PFSK-1 (cell line): ENCODE results near the gene GAMT.

ENCODE experiments used
- FOXP2 ChIP-seq: optimal IDR thresholded peaks from 2 replicates; pipeline ENCODE3; 2011; ENCODE audit warnings: borderline replicate concordance, control low read depth, inconsistent platforms; ENCODE audit not compliant: insufficient read depth; ENCODE audit errors: extremely low read length, extremely low read depth
- POLR2AphosphoS5 ChIP-seq: IDR thresholded peaks from 2 replicates; pipeline ENCODE4 v1.6.1; 2012; ENCODE audit warnings: low read depth, mild to moderate bottlenecking, control low read depth, low read length, moderate library complexity
- SIN3A ChIP-seq: IDR thresholded peaks from 2 replicates; pipeline ENCODE4 v1.6.1; 2012; ENCODE audit warnings: mild to moderate bottlenecking, low read length, moderate library complexity, borderline replicate concordance; ENCODE audit not compliant: insufficient read depth
- TAF1 ChIP-seq: IDR thresholded peaks from 2 replicates; pipeline ENCODE4 v1.6.1; 2012; ENCODE audit warnings: low read length, control low read depth, borderline replicate concordance; ENCODE audit not compliant: insufficient read depth
- TF ChIP-seq, protein P1 (sequence below), 2 experiments: IDR thresholded peaks; 2 replicates each; pipeline versions ENCODE4 v1.6.1 to v1.8.0; 2011 to 2012; ENCODE audit warnings: low read depth in 2 of 2, low read length in 2 of 2, control low read depth in 1 of 2, inconsistent platforms in 1 of 2, mild to moderate bottlenecking in 1 of 2, moderate library complexity in 1 of 2; ENCODE audit not compliant: insufficient read depth in 1 of 2

The GAMT gene

GRCh38 chr19:1397838-1398237 is 3.5 kb downstream of the GAMT start:
- TF ChIP-seq FOXP2 (no peak), TAF1 (no peak), SIN3A (no peak), POLR2AphosphoS5 (no peak)
- TF ChIP-seq, protein P1, sequence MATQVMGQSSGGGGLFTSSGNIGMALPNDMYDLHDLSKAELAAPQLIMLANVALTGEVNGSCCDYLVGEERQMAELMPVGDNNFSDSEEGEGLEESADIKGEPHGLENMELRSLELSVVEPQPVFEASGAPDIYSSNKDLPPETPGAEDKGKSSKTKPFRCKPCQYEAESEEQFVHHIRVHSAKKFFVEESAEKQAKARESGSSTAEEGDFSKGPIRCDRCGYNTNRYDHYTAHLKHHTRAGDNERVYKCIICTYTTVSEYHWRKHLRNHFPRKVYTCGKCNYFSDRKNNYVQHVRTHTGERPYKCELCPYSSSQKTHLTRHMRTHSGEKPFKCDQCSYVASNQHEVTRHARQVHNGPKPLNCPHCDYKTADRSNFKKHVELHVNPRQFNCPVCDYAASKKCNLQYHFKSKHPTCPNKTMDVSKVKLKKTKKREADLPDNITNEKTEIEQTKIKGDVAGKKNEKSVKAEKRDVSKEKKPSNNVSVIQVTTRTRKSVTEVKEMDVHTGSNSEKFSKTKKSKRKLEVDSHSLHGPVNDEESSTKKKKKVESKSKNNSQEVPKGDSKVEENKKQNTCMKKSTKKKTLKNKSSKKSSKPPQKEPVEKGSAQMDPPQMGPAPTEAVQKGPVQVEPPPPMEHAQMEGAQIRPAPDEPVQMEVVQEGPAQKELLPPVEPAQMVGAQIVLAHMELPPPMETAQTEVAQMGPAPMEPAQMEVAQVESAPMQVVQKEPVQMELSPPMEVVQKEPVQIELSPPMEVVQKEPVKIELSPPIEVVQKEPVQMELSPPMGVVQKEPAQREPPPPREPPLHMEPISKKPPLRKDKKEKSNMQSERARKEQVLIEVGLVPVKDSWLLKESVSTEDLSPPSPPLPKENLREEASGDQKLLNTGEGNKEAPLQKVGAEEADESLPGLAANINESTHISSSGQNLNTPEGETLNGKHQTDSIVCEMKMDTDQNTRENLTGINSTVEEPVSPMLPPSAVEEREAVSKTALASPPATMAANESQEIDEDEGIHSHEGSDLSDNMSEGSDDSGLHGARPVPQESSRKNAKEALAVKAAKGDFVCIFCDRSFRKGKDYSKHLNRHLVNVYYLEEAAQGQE (IDR thresholded peaks at IDR 0.05; ENCODE audit: insufficient read depth in 1 of 2, low read depth in 2 of 2, low read length in 2 of 2) = no peak

- TF ChIP-seq POLR2AphosphoS5 (peak; percentile 47), SIN3A (no peak)
These were observed 4.3 kb downstream of the GAMT start for GRCh38 chr19:1396768-1397679.

DNA sequence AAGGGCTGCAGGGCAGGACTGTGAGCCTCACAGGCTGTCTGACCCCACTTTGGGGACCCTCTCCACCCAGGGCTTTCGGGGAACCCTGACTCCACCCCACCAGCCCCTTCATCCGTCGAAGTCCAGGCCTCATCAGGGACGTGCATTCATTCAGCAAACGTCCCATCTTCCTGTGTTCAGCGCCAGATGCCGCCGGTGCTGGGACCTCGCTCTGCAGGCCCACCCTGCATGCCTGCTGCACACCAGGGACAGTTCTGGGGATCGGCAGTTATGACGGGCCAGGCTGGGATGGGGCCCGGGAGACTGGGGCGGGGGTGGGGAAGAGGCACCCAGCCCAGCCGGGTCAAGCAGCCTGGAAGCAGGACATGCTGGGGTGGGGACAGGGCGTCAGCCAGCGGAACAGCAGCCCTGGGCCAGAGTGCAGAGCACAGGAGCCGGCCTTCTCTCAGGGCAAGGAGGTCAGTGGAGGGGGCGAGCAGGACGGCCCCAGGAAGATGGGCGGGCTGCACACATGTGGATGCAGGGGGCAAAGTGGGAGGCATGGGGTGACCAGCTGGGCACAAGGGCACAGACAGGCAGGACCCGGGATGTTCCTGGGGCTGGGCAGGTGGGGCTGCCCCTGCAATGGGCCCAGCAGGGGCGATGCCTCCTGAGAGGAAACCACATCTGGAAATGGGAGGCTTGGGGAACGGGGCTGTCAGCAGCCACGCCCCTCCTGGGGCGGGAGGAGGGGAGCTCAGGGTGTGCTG is 5.1 kb downstream of the GAMT start:
- TF ChIP-seq FOXP2 = no peak
- no peak for TF ChIP-seq TAF1
- TF ChIP-seq POLR2AphosphoS5 = no peak
- 0 out of 2 replicates have a peak, but pooled peaks have one; percentile 24 for TF ChIP-seq SIN3A

- TF ChIP-seq SIN3A (0 out of 2 replicates have a peak, but pooled peaks have one; percentile 13), TAF1 (no peak), POLR2AphosphoS5 (no peak)
These were observed 5.9 kb downstream of the GAMT start for GRCh38 chr19:1395194-1396018.

GRCh38 chr19:1394252-1395193 is 6.8 kb downstream of the GAMT start:
- no peak for TF ChIP-seq POLR2AphosphoS5
- TF ChIP-seq, protein P1 (IDR thresholded peaks at IDR 0.05; ENCODE audit: insufficient read depth in 1 of 2, low read depth in 2 of 2, low read length in 2 of 2) = no peak

DNA sequence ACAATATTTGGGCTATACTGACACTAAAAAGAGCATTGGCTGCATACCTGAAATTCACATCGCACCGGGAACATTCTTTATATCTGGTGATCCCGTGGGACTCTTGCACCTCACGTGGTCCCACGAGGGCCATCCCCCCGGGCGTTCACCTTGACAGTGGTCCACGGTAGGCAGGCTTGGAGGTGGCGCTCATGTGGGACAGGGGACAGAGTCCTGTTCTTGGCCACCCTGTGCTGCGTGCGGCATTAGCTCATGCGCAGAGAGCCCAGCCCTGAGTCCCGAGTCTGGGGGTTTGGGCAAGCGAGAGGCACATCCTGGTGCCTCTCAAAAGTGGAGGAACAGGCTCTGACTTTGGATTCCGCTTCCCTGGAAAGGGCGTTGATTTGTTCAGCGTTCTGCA is 7.5 kb downstream of the GAMT start:
- TF ChIP-seq TAF1 (no peak), POLR2AphosphoS5 (peak; percentile 18; the same call in 1 of the 2 replicates)

DNA sequence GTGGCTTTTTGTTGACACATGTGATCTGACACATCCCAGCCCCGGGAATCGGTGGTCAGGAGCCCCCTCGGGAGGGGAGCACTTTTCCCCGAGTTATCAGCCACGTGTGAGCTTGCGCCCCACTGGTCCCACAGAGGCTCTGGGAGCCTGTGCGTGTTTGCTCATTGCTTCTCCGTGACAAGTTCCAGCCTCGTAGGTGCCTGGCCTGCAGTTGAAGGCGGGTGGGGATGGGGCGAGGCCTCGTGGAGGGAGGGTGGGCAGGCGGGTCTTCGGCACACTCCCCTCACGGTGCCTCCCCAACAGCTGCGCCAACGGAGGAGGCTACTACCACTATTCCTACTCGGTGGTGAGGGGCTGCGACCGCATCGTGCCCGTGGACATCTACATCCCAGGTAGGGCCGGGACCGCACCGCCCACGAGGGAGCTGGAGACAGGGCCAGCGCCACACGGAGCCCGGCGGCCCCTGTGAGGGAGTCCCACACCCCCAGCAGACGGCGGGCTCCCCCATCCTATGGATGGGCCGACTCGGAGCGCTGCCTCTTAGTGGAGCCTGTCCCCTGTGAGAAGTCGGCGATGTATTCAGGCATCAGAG is 8.3 kb downstream of the GAMT start:
- TF ChIP-seq FOXP2 = no peak
- TF ChIP-seq, protein P1 (IDR thresholded peaks at IDR 0.05; ENCODE audit: insufficient read depth in 1 of 2, low read depth in 2 of 2, low read length in 2 of 2) = no peak
- no peak for TF ChIP-seq POLR2AphosphoS5
- no peak for TF ChIP-seq TAF1
- TF ChIP-seq SIN3A = no peak
